Stimulated activated CD4-positive, alpha-beta T cell treated with anti-CD3 and anti-CD28 coated beads, Interleukin-15, amount 100 ng/mL, for 48 hours (primary cell): ENCODE results near the gene GPC5.

Experiments
- DNase-seq, 2 donors: peaks; one replicate each; pipeline ENCODE4 v3.0.0-alpha.2; 2020; ENCODE audit warnings: low read depth in 2 of 2

GPC5 gene

DNA sequence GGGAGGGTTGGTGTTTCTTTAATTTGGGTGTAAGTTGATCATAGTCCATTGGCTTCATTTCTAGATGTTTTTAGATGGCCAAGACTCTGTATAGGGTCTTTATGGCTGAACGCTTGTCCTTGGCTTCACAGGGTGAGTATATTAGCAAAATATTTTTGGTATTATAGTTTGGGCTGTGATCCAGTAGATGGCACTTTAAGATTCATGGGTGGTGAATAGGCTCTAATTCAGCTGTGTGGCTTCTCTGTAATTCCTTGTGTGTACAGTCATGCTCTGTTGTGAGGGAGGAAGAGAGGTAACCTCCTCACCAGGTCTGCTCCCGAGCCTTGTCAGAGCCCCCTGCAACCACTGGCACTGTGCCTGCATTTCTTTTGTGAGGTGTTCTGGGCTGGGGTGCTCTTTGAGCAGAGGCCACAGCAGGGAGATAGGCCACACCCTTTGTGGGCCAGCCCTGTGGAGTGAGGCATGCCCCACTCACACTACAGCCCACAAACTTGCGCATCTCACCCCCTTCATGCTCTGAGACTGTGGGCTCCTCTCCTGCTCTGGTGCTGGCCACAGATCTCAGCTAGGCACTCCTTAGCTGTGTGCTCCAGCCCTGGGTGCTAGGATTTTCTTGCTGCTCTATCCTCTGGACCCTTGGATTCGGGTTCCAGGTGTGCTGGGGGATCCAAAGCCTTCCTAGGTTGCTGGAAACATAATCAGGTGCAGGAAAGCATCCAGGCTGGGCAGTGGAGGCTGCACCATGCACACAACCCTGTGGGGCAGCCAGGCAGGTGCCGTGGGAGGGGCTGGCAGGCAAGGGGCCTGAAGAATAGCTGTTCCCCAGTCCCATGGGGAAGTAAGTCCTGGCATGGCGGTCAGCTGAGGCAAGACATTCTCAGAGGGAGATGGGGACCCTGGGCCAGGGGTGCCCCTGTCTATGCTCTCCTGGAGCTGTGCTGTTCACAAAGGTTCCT, 193.9 kb downstream of the GPC5 start:
- DNase-seq, result no peak

DNA sequence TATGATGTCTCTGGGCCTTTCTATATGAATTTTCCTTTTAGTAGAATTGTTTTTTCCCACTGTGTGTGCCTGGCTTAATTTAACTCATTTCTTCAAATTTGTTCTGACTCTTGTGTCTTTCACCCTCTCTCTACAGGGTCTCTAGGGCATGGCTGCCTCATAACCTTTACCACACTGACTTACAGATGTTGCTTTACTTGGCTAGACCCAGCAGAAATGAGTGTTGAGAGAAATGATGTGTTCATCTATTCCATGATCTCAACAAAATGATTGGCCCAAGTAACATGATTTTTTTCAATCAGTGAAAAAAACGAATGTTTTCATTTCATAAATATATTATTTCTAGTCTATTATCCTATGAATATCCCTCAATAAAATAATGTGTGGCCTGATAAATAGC, 195.0 kb downstream of the GPC5 start:
- no peak for DNase-seq

DNA sequence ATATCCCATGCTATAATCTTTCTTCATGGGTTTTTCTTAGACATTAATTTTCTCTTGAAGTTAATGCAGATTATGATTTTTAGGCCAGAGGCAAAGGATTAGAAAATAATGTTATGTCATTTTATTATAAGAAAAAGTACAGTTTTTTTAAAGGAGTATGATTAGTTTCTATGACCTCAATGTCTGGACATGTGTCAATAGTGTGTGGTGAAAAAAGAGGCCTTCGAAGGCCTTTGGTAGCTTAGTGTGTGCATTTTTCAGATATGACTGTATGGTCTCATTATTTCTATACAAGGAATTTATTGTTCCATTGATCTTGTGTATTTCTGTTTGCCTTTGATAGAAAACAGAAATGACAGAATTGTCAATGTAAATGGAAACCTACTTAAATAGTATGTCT, 195.6 kb downstream of the GPC5 start:
- no peak for DNase-seq

DNA sequence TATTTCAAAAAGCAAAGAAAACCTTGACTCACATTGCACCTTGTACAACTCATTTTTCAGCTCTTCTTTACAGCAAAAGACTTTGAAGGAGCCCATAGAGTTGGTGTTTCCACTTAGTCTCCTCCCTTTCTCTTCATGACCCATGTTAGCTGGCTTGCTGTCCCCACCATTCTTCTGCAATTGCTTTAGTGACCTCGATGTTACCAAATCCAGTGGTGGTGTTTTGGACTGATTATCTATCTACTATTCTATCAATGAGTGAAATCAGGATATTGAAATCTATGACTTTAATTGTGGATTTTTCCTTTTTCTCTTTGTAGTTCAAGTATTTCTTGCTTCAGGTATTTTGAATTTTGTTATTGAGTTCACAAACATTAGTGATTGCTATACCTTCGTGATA, 197.3 kb downstream of the GPC5 start:
- DNase-seq, result no peak

DNA sequence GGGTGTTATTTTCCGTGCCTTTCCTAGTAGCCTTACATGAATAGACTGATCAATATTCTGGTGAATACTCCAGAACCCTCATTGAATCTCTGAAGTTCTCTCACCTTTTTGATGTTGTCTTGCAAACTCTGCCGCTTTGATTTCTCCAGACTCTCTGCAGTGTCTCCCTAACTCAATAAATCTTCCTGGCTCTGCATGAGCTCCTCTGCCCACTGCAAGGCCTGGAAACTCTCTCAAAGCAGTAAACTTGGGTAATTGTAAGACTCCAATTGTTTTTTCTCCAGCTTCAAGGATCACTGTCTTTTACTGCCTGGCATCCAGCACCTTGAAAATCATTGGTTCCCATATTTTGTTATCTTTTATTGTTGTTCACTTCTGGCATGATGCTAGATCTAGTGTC, 198.4 kb downstream of the GPC5 start:
- no peak for DNase-seq

DNA sequence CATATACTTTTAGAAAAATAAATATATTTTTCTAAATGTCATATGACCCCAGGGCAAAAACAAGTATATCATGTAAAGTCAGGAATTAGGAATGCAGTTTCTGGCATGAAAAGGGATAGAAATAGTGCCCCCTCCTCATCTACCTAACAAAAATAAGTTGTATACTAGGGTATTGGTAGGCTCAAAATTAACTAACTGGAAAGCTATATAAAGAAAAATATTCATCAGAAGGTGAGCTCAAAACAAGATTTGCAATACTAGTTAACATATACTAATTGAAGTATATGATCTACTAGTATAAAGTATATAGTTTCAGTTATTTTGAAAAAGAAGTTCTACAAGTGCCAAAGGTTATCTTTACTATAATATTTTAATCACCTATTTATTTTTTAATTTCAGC, 200.2 kb downstream of the GPC5 start:
- no peak for DNase-seq

DNA sequence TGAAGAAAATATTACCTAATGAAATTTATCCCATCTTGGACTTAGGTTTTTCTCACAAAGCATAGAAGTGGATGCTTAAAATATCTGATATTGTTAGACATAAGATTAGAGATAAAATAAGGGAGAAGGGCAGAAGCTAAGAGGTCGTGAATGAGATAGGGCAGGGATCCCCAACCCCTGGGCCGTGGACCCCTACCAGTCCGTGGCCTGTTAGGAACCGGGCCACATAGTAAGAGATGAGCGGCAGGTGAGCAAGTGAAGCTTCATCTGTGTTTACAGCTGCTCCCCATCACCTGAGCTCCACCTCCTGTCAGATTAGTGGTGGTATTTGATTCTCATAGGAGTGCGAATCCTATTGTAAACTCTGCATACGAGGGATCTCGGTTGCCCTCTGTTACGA, 202.9 kb downstream of the GPC5 start:
- DNase-seq, result no peak

DNA sequence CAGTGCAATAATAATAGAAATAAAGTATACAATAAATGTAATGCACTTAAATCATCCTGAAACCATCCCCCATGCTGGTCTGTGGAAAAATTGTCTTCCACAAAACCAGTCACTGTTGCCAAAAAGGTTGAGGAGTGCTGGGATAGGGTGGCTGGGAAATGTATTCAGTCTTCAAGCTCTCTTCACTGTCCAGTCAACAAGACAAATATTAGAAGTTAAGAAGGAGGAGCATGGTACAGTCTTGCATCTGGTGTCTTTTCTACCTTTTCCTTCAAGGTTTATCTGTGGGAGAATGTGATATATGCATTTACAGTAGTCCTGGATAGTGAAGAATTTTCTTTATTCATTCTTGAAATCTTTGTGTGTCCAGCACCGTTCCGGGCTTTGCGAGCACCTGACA, 203.4 kb downstream of the GPC5 start:
- no peak for DNase-seq

DNA sequence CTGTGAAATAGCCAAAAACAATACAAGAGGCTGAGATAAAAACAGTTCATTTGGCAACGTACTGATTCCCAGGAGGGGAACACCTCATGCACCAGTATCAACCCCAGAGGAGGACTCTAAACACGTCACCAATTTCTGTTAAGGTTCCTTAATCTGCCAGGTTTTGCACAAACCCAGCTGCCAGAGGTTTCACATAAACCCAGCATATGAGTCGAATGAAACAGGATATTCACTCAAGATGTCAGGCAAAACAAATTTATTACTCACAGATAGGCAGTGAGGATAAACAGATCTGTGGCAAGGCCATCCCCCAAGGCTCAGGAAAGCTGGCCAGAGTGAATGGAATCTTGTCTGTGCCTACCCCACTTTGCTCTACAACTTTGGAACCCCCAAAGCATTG, 210.9 kb downstream of the GPC5 start:
- no peak for DNase-seq

DNA sequence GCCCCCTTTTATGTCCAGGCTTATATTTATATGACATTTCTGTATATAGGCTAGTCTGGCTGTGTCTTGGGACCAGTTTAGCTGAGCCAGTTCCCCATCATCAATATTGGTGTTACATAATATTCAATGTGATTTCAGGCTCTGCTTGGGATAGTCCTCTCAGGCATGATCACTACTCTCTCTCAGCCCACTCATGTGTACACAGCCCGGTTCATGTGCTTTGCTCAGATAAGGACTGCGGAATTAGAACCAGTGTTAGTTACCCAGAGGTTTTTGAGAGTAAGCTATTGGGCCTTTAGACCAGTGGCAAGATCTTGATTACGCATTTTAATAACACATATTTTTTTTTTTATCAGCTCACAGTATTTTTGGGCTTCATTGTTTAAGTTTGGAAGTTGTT, 219.9 kb downstream of the GPC5 start:
- DNase-seq, result no peak

DNA sequence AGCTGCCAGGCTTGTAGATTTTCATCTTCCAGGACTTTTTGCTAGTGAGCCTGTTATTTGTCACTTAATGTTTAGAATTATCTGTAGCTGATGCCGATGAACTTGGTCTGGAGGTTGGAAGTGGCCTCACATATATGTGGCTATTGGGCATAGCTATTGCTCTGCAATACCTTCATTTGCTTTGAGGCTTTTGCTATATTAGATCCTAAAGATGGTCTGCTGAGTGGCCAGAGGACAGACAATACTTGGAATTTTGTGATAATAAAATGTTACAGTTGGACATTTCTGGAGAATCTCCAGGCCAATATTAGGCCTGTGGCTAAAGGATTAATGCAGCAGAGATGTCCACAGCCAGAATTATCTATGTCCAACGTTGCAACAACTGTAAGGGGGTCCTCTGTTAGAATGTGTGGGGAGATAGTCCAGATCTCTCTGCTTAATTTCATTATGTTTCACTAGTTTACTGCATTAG, 222.3 kb downstream of the GPC5 start:
- no peak for DNase-seq

DNA sequence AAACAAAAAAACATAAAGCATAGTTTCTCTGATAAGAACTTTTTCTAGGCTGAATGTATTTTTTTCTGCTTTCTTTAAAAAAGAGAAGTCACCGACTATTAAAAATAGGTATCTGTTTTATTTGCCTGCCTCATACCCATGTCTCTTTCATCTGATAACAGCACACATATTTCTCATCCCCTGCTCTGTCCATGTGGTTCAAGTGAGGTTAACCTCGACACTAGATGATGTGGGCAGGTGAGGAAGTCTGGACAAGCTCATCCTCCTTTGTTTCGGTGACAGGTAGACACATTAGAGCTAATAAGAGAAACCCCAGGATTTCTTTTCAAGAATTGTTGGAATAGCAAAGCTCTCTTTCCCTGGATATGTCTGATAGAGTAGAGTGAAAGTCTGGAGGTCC, 222.7 kb downstream of the GPC5 start:
- DNase-seq, result no peak

DNA sequence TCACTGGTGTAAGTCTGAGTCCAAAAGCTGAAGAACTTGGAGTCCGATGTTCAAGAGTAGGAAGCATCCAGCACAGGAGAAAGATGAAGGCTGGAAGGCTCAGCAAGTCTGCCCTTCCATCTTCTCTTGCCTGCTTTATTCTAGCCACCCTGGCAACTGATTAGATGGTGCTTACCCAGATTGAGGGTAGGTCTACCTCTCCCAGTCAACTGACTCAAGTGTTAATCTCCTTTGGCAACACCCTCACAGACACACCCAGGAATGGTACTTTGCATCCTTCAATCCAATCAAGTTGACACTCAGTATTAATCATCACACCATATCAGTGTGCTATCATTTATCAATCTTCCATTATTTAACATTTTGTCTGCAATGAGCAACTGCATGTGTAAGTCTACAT, 223.5 kb downstream of the GPC5 start:
- DNase-seq, result no peak

DNA sequence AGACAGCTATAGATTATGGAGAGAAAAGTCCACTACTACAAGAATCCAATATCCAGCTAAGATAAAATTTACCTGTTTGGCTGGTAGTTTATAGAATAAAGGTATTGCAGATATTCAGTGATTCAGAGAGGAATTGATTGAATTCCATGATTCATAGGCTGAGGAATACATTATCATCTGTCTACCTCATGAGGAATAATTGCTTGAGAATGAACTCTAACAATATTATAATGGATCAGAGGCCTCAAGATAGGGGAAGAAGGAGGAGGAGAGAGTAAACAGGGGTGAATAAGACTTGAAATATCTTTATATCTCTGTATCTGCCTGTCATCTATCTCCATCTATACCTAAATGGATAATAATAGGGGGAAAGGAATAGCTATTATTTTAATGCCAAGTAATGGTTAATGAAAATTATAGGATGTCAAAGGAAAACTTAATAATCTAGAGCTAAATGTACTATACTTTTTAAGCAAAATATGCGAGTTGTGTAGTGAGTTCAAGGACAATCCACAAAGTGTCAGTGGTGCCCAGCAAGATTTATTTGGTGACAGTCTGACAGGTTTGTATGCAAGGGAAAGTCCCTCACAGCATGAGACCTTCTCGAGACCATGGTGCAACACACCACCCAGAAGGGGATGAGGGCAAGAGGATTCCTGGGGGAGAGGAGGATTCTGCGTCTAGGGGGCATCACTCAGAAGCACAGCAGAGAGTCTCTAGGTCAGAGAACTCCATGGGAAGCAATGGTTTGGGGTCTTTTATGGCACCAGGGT, 224.5 kb downstream of the GPC5 start:
- DNase-seq, result no peak

DNA sequence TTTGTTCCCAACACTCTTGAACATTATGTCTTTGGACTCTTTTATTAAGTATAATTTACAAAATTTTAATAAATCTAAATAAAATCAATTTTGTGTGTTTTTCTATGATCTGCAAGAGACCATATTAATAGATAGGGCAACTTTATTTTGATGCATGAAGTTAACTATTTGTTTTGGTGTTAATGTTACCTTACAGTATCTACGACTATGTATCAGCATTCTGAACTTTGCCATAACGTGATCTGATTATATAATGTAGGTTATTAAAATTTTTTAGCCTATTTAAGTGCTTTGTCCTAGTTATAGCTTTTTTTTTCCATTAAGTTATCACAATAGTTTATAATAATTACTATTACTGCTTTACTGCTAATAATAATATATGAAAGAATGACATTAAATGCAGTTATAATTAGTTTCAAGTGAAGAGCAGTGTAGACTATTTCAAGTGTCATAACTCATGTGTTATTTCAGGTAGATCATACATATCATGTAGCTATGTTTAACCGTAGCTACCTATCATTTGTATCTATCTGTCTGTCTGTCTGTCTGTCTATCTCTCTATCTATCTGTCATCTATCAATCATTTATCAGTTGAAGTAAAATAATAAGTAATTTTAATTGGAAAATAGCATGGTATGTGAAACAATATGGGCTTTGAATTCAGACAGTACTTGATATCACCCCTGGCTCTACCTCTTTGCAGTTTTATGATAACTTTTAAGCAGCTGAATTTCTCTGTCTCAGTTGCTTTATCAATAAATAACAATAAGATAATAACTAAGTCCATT, 229.7 kb downstream of the GPC5 start:
- DNase-seq, result no peak

DNA sequence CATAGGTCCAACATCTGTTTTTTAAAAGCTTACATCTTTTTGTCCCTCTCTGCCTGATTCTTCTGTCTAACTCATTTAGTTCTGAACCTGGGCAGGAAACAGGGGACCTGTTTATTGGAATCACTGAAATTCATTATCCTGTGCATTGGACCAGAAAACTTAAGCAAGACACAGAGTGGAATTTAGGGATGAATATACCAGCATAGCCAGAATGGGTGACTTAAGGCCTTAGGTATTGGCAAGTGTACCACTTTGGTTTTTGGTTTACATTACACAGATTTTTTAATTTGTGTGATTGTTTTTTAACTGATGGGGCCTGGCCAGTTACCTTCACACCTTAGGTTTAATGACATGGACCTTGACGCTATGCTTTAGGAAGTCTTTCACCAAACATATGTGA, 232.5 kb downstream of the GPC5 start:
- no peak for DNase-seq

DNA sequence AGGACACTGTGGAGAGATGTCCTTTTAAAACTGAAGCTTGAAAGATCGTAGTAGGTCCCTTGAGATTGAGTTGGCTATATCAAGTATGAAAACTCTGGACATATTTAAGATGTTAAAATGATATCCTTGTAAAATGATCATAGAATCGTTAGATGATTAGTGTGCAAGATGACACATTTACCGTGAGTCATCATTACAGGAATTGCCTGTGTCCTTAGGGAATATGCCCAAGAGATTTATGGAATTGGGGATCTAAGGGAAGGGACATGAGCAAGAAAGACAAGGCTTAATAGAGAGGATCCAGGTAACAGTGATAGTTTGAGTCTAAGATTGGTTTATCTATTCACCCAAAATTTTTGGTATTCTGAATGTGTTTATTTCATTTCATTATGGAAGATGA, 233.7 kb downstream of the GPC5 start:
- no peak for DNase-seq

DNA sequence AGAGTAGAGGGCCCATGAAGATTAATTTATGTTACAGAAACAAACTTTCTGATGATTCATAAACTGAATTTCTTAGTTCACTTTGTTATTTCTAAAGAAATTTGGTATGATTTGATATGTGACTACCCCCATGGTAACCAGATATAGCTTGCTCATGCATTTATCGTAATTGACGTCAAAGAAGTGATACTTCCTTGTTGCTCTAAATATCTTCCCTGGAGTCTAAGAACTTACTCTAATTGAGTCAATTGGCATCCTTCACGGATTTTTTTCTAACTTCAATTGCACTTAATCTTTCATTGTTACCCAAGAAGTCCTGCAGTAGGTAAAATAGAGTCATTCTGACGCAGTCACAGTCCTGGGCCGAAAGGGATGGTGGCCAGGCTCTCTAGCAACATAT, 240.9 kb downstream of the GPC5 start:
- no peak for DNase-seq

DNA sequence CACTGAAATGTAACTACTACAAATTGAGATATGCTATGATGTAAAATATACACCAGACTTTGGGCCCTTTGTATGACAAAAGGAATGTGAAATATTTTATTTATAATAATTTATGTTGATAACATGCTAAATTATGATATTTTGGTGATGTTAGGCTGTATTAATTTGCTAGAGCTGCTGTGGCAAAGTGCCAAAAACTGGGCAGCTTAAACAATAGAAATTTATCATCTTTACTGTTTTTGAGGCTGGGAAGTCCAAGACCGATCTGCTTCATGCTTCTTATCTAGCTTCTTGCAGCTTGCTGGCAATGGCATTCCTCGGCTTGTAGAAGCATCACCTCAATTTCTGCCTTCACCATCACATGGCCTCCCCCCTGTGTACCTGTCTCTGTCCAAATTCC, 245.0 kb downstream of the GPC5 start:
- DNase-seq, result no peak

DNA sequence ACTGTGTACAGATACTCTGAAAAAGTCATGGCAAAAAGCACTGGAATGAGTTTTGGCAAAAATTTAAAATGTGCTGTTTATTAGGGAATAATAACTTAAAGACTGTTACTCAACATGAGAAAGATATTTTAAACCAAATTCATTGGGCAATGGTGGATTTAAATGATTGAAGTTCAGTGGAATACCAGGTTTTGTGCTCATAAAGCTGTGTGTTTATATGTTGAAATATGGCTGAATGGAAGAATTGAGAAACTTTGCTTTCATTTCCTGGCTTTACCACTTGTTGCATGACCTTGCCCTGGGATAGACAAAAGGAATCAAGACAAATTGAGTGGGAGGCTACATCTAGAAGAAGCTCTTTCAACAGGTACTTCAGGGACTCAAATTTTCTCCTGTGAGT, 246.4 kb downstream of the GPC5 start:
- no peak for DNase-seq

DNA sequence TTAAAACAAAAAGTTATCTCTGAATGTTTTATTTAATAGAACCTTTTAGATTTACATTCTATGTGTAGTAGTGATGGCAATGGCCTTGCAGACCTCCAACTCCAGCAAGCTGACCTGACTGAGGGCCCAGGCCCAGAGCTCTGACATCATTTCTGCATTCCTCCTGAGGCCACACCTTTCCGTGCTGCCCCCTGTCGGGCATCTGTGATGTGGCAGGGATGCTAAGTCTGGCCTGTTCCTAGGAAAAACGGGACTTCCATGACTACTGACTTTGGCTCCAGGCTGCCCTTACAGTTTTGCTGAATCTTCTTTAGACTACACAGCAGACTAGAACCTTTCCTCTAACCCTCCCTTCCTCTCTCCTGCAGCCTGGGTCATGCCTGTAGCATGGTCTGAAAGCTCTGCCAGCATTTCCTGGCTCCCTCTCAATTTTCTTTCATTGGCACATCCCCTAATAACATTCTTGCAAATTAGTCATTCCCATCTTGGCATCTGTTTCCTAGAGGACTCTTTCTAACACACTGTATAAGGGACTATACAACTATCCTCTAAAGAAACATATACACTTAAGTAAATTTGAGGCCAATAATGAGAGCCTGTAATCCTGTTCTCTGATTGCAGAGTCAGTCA, 249.1 kb downstream of the GPC5 start:
- no peak for DNase-seq

DNA sequence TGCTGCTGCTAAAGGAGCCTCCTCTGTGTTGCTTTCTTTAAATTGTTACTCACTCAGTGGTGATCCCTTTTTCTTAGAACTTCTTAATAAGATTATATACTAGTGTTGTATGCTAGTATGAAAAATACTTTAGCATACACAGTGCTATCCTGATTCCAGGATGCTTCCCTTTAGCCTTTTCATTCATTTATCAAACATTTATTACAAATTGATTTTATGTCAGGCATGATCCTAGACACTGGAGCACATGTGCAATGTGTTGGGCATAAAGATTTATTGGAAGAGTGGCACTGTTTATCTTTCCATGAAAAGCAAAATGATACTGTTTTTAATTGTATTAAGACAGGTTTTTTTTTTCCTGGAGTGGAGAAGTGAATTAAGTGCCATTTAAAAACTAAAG, 249.6 kb downstream of the GPC5 start:
- no peak for DNase-seq
